NCI-H2227 (cell line): ENCODE measurements around the gene HOXD1.

Experiments
- DNase-seq: peaks from one replicate; lab custom pipeline; 2025; ENCODE audit not compliant: unreplicated experiment; lab: John Stamatoyannopoulos, UW

Gene HOXD1

GRCh38 chr2:176234940-176235339 is 46.5 kb downstream of the HOXD1 start:
- no peak for DNase-seq

- DNase-seq = no peak
These were observed 49.0 kb downstream of the HOXD1 start for GRCh38 chr2:176237456-176237855.

- DNase-seq = no peak
These were observed 50.6 kb downstream of the HOXD1 start for GRCh38 chr2:176239031-176239430.

GRCh38 chr2:176240301-176240700 is 51.8 kb downstream of the HOXD1 start:
- DNase-seq = no peak
